Mesodermal cell (in vitro differentiated cells): Measurements from ENCODE around the gene CLNK.
"Not testable (repeated sequence)": the region's sequence is repeated elsewhere in the genome, so short reads cannot be mapped to it uniquely, and the experiment has no call there.

Experiments used
- H3K27ac ChIP-seq: 2 replicates; pipeline ENCODE4 v1.7.0; 2013; ENCODE audit warnings: mild to moderate bottlenecking, low read depth, low read length, moderate library complexity; ENCODE audit not compliant: severe bottlenecking
- H3K36me3 ChIP-seq: 2 replicates; pipeline ENCODE4 v1.7.1; 2013; ENCODE audit warnings: mild to moderate bottlenecking, low read length, moderate library complexity; ENCODE audit not compliant: control insufficient read depth, insufficient read depth
- H3K4me1 ChIP-seq: one replicate; pipeline ENCODE4 v1.7.1; 2013; ENCODE audit warnings: mild to moderate bottlenecking, low read length; ENCODE audit not compliant: insufficient read depth, control insufficient read depth, poor library complexity, severe bottlenecking
- H3K4me3 ChIP-seq: 2 replicates; pipeline ENCODE4 v1.7.0; 2013; ENCODE audit warnings: low read length, control low read depth, mild to moderate bottlenecking; ENCODE audit not compliant: insufficient read depth, poor library complexity, severe bottlenecking; ENCODE audit errors: extremely low read depth
- H3K9me3 ChIP-seq: 2 replicates; pipeline ENCODE4 v1.7.1; 2013; ENCODE audit warnings: mild to moderate bottlenecking, low read length, moderate library complexity; ENCODE audit not compliant: control insufficient read depth
- WGBS, 2 experiments: methylation state at CpG; one replicate each; pipeline ENCODE4 v1.1.5; 2013; ENCODE audit warnings: missing lambda C conversion rate in 2 of 2; ENCODE audit not compliant: insufficient coverage in 2 of 2; 5-methylcytosine and 5-hydroxymethylcytosine counted together

CLNK gene

GRCh38 chr4:10639100-10639499, 45.5 kb downstream of the CLNK start:
- Histone ChIP-seq H3K9me3 (no peaks in the 10 kb centered on the region), H3K4me3 (no peak overlapping the region), H3K27ac (no peak overlapping the region), H3K4me1 (no peaks in the 10 kb centered on the region), H3K36me3 (no peaks in the 10 kb centered on the region)
- WGBS, 2 experiments = 91 to 93% methylated on average over 1 of the region's 1 CpG

DNA sequence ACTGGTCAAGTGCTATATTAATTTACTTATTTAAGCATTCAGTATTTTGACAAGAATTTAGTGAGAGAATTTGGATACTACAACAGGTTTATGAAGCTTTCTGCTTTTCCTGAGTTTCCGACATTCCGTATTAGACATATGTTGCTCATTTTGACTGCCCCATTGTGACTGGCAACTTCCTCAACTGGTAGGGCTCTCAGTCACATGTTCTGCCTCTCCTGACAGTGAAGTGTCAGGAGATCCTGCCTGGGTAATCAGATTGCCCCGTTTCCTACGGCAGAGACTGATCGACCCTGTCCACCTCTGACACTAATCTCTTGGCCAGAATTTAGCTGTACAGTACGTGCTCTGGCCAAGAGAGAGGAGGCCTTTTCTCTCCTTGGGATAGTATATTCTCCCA, 49.5 kb downstream of the CLNK start:
- no peaks in the 10 kb centered on the region for H3K4me1 ChIP-seq
- no peaks in the 10 kb centered on the region for H3K36me3 ChIP-seq
- WGBS, 2 experiments = 86 to 91% methylated on average over 6 of the region's 6 CpGs
- H3K4me3 ChIP-seq = no peak overlapping the region
- no peaks in the 10 kb centered on the region for H3K9me3 ChIP-seq
- no peak overlapping the region for H3K27ac ChIP-seq

- 94 to 100% methylated on average over 4 of the region's 4 CpGs for WGBS, 2 experiments
- H3K4me3 ChIP-seq = no peak overlapping the region
- H3K36me3 ChIP-seq = no peaks in the 10 kb centered on the region
- no peak overlapping the region for H3K27ac ChIP-seq
- H3K9me3 ChIP-seq = no peaks in the 10 kb centered on the region
- H3K4me1 ChIP-seq = no peaks in the 10 kb centered on the region
Measured at GRCh38 chr4:10629394-10629793, 55.2 kb downstream of the CLNK start.

- Histone ChIP-seq H3K27ac (no peak overlapping the region), H3K36me3 (no peaks in the 10 kb centered on the region)
Measured at GRCh38 chr4:10625131-10625530, 59.4 kb downstream of the CLNK start.

GRCh38 chr4:10623862-10624261, 60.7 kb downstream of the CLNK start:
- Histone ChIP-seq H3K4me3 (no peak overlapping the region), H3K36me3 (no peaks in the 10 kb centered on the region), H3K9me3 (no peaks in the 10 kb centered on the region), H3K27ac (no peak overlapping the region), H3K4me1 (no peaks in the 10 kb centered on the region)
- 94% methylated on average over 4 to 5 of the region's 6 CpGs for WGBS, 2 experiments

More at GRCh38 chr4:10625131-10625530, 59.4 kb downstream of the CLNK start:
- no peaks in the 10 kb centered on the region for H3K9me3 ChIP-seq
- H3K4me1 ChIP-seq = no peaks in the 10 kb centered on the region
- H3K4me3 ChIP-seq = no peak overlapping the region
- WGBS, 2 experiments = 65 to 78% methylated on average over 5 of the region's 5 CpGs

GRCh38 chr4:10623241-10623640, 61.3 kb downstream of the CLNK start:
- no peaks in the 10 kb centered on the region for H3K9me3 ChIP-seq
- 69 to 92% methylated on average over 2 of the region's 4 CpGs for WGBS, 2 experiments
- no peak overlapping the region for H3K4me3 ChIP-seq
- H3K36me3 ChIP-seq = no peaks in the 10 kb centered on the region
- no peaks in the 10 kb centered on the region for H3K4me1 ChIP-seq
- no peak overlapping the region for H3K27ac ChIP-seq

DNA sequence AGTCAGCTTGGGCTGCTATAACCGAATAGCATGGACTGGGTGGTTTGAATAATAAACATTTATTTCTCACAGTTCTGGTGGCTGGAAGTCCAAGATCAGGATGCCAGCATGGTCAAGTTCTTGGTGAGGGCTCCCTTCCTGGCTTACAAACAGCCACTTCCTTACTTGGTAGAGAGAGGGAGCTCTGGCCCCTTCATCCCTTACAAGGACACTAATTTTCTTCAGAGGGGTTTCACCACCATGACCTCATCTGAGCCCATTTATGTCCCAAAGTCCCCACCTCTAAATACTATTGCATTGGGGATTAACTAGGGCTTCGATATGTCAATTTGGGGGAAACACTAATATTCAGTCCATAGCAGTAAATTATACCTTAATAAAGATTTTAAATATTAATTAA, 61.8 kb downstream of the CLNK start:
- H3K36me3 ChIP-seq = no peaks in the 10 kb centered on the region
- no peaks in the 10 kb centered on the region for H3K9me3 ChIP-seq
- no peak overlapping the region for H3K4me3 ChIP-seq
- H3K27ac ChIP-seq = no peak overlapping the region
- no CpG with 5 or more reads among the region's 2 CpGs for WGBS, 2 experiments
- H3K4me1 ChIP-seq = no peaks in the 10 kb centered on the region

GRCh38 chr4:10620935-10621488, 63.6 kb downstream of the CLNK start:
- no peak overlapping the region for H3K27ac ChIP-seq
- H3K4me1 ChIP-seq = no peaks in the 10 kb centered on the region
- H3K36me3 ChIP-seq = no peaks in the 10 kb centered on the region
- WGBS, 2 experiments = 87 to 89% methylated on average over 11 to 13 of the region's 13 CpGs
- no peak overlapping the region for H3K4me3 ChIP-seq
- no peaks in the 10 kb centered on the region for H3K9me3 ChIP-seq

DNA sequence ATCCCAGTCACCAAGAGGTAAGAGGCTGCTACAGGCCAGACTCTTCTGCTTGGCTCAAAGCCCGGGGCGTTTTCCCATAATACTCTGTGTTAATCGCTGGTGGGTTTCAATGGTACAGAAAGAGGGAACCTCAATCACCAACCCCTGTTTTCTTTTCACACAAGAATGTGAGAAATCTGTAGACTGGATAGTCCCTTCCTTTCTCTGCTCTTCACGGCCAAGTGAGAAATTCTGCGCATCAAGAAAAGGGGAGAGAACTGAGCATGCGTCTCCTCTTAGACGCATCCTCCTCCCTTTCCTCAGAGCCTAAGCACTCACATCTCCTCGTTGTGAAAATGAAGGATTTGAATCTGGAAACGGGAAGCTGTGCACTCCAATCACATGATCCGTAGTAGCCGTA, 64.7 kb downstream of the CLNK start:
- Histone ChIP-seq H3K27ac (no peak overlapping the region), H3K4me3 (no peak overlapping the region), H3K4me1 (no peaks in the 10 kb centered on the region), H3K9me3 (no peaks in the 10 kb centered on the region), H3K36me3 (no peaks in the 10 kb centered on the region)
- WGBS, 2 experiments = 95 to 96% methylated on average over 3 to 7 of the region's 11 CpGs

DNA sequence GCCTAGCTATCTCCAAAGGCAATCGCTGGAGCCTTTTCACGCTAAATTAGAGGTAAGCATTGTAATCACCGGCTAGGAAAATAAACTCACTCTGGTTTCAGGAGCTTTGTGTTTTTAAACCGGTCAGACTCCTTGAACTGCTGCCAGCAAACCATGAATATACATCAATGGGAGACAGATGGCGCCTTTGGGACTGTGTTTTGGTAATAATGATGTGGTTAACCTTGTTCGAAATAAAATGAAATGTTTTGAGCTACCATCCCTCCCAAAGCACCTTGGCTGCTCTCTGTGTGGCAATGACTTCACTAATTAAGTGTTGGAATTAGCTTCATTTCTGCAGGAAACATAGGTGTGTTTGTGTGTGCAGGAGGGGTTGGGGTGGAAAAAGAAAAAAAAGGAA, 65.3 kb downstream of the CLNK start:
- H3K36me3 ChIP-seq = no peaks in the 10 kb centered on the region
- H3K9me3 ChIP-seq = no peaks in the 10 kb centered on the region
- H3K4me3 ChIP-seq = no peak overlapping the region
- 92 to 96% methylated on average over 4 of the region's 6 CpGs for WGBS, 2 experiments
- no peaks in the 10 kb centered on the region for H3K4me1 ChIP-seq
- no peak overlapping the region for H3K27ac ChIP-seq

DNA sequence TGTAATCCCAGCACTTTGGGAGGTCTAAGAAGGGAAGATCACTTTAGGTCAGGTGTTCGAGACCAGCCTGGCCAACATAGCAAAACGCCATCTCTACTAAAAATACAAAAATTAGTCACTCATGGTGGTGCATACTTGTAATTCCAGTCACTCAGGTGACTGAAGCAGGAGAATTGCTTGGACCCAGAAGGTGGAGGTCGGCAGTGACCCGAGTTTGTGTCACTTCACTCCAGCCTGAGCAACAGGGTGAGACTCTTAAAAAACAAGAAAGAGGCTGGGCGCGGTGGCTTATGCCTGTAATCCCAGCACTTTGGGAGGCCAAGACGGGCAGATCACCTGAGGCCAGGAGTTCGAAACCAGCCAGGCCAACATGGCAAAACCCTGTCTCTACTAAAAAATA, 69.6 kb downstream of the CLNK start:
- H3K4me1 ChIP-seq = peaks cover 13% of the 10 kb centered on the region
- H3K36me3 ChIP-seq, H3K4me3 ChIP-seq, H3K27ac ChIP-seq, H3K9me3 ChIP-seq: not testable (repeated sequence)
- 94 to 95% methylated on average over 6 of the region's 8 CpGs for WGBS, 2 experiments
